ENCODE results near the gene SRA1. TPM values are rescaled to one million over a fixed set of nuclear protein-coding genes. Genes with fewer than 3 reads are reported as not detected.

SRA1 gene
- total RNA-seq, 2 donors from 2014 or later, result 24.9 to 37.4 TPM

- intact Hi-C loops (cut with DNase I), result no loop called here
- peak; percentile 73 to 88 for ATAC-seq
- DNase-seq, result no peak
Observed at GRCh38 chr5:140574165-140574564, 16.9 kb upstream of the SRA1 start.

GRCh38 chr5:140573683-140574082 is 16.4 kb upstream of the SRA1 start:
- intact Hi-C loops (cut with DNase I), result no loop called here
- ATAC-seq, result no peak
- no peak for DNase-seq

GRCh38 chr5:140571105-140571504 is 13.8 kb upstream of the SRA1 start:
- ATAC-seq, result peak; percentile 17 to 62
- no peak for DNase-seq
- intact Hi-C loops (cut with DNase I), result no loop called here

- no peak for DNase-seq
- no peak for ATAC-seq
- intact Hi-C loops (cut with DNase I), result no loop called here
Observed at GRCh38 chr5:140570488-140570887, 13.2 kb upstream of the SRA1 start.

- no peak for ATAC-seq
- intact Hi-C loops (cut with DNase I), result no loop called here
- no peak for DNase-seq
Observed at GRCh38 chr5:140570058-140570457, 12.8 kb upstream of the SRA1 start.

- intact Hi-C loops (cut with DNase I), result loop anchor here (5.0 to 10.0 kb wide), 2 partner anchors 63 to 76 kb away; partner anchors contain the start of genes CD14 (in 1 of the 2), IK (in 1 of the 2) and NDUFA2 (in 1 of the 2)
- DNase-seq (no peak), ATAC-seq (no peak)
Observed at GRCh38 chr5:140569197-140569596, 11.9 kb upstream of the SRA1 start.

GRCh38 chr5:140568443-140569063 is 11.3 kb upstream of the SRA1 start:
- intact Hi-C loops (cut with DNase I), result loop anchor here (5.0 to 10.0 kb wide), 2 partner anchors 64 to 76 kb away; partner anchors contain the start of genes CD14 (in 1 of the 2), IK (in 1 of the 2) and NDUFA2 (in 1 of the 2)
- ATAC-seq (no peak), DNase-seq (no peak)

GRCh38 chr5:140567871-140568270 is 10.6 kb upstream of the SRA1 start:
- DNase-seq (no peak), ATAC-seq (no peak)
- intact Hi-C loops (cut with DNase I), result loop anchor here (5.0 to 10.0 kb wide), 2 partner anchors 64 to 77 kb away; partner anchors contain the start of genes CD14 (in 1 of the 2), IK (in 1 of the 2) and NDUFA2 (in 1 of the 2)

- ATAC-seq, result no peak
Observed at GRCh38 chr5:140567136-140567818, 10.0 kb upstream of the SRA1 start.

GRCh38 chr5:140566665-140567064 is 9.4 kb upstream of the SRA1 start:
- DNase-seq (no peak), ATAC-seq (no peak)
- intact Hi-C loops (cut with DNase I), result loop anchor here (5.0 to 10.0 kb wide), 2 partner anchors 66 to 78 kb away; partner anchors contain the start of genes CD14 (in 1 of the 2), IK (in 1 of the 2) and NDUFA2 (in 1 of the 2)

More at GRCh38 chr5:140567136-140567818, 10.0 kb upstream of the SRA1 start:
- no peak for DNase-seq
- intact Hi-C loops (cut with DNase I), result loop anchor here (5.0 to 10.0 kb wide), 2 partner anchors 65 to 78 kb away; partner anchors contain the start of genes CD14 (in 1 of the 2), IK (in 1 of the 2) and NDUFA2 (in 1 of the 2)

GRCh38 chr5:140565780-140566095 is 8.5 kb upstream of the SRA1 start:
- DNase-seq, result no peak
- ATAC-seq, result no peak
- intact Hi-C loops (cut with DNase I), result loop anchor here (5.0 to 10.0 kb wide), 2 partner anchors 67 to 79 kb away; partner anchors contain the start of genes CD14 (in 1 of the 2), IK (in 1 of the 2) and NDUFA2 (in 1 of the 2)

GRCh38 chr5:140565024-140565779 is 7.9 kb upstream of the SRA1 start:
- intact Hi-C loops (cut with DNase I), result loop anchor here (5.0 to 10.0 kb wide), 2 partner anchors 67 to 80 kb away; partner anchors contain the start of genes CD14 (in 1 of the 2), IK (in 1 of the 2) and NDUFA2 (in 1 of the 2)
- DNase-seq (no peak), ATAC-seq (no peak)

GRCh38 chr5:140564196-140565023 is 7.1 kb upstream of the SRA1 start, which contains the start of the genes APBB3 and SLC35A4:
Gene APBB3, minus strand, starts transcription at chr5:140564598. Its CDS starts 353 bp downstream, at chr5:140564245.
Gene SLC35A4, plus strand, starts transcription at chr5:140564828. Its CDS starts 2,342 bp downstream, at chr5:140567170.
- intact Hi-C loops (cut with DNase I), result loop anchor here (5.0 to 10.0 kb wide), 2 partner anchors 68 to 80 kb away; partner anchors contain the start of genes CD14 (in 1 of the 2), IK (in 1 of the 2) and NDUFA2 (in 1 of the 2)
- peak; percentile 98 for DNase-seq
- peak; percentile 94 to 95 for ATAC-seq

GRCh38 chr5:140563596-140563995 is 6.3 kb upstream of the SRA1 start:
- ATAC-seq, result no peak
- intact Hi-C loops (cut with DNase I), result loop anchor here in 1 of 2 donors (10.0 kb wide), 1 partner anchor 81 kb away; the partner anchor contains the start of genes IK and NDUFA2
- DNase-seq, result no peak

- intact Hi-C loops (cut with DNase I), result loop anchor here in 1 of 2 donors (10.0 kb wide), 1 partner anchor 83 kb away; the partner anchor contains the start of genes IK and NDUFA2
- no peak for ATAC-seq
- no peak for DNase-seq
Observed at GRCh38 chr5:140561753-140562523, 4.7 kb upstream of the SRA1 start.

GRCh38 chr5:140560227-140560626 is 3.0 kb upstream of the SRA1 start:
- ATAC-seq, result no peak
- DNase-seq, result no peak
- intact Hi-C loops (cut with DNase I), result loop anchor here in 1 of 2 donors (10.0 kb wide), 1 partner anchor 85 kb away; the partner anchor contains the start of genes IK and NDUFA2

- ATAC-seq (no peak), DNase-seq (no peak)
- intact Hi-C loops (cut with DNase I), result no loop called here
Observed at GRCh38 chr5:140558542-140558941, 1.3 kb upstream of the SRA1 start.

Measured in left cardiac atrium (tissue), 4 donors.